NCI-H146 treated with DMSO at 0.1 percent for 48 hours (cell line): ENCODE data around the gene CLEC14A.

Source experiments
- DNase-seq: peaks from one replicate; lab custom pipeline; 2025; ENCODE audit not compliant: unreplicated experiment; lab: John Stamatoyannopoulos, UW

CLEC14A gene

DNA sequence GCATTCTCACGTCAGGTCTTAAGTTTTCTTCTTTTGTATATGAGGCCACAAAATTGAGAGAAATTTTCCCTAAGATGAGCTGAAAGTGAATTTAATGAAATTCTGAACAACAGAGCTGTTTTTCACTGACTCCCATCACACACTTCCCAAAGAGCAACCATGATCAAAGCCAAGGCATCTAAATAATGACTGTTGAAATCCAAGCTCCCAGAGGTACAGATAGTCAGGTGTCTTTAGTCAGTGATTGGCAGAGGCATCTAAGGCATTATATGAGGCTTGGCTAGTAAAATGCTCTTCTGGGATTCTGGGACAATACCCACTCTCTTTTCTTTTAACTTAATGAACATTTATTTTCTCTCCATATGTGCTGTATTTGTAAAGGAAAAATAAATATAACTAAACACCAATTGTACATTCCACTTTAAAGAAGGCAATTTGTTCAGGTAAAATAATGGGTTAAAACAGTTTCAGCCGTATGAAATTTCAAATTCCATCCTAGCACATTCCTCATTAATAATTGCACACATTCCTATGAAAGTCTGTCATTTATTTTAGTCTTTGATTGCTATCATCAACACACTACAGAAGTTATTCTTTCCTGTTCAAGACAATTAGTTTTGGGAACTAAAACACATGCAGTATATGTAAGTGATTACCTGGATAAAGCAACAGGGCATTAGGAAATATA lies 49.1 kb downstream of the CLEC14A start:
- no peak for DNase-seq

DNA sequence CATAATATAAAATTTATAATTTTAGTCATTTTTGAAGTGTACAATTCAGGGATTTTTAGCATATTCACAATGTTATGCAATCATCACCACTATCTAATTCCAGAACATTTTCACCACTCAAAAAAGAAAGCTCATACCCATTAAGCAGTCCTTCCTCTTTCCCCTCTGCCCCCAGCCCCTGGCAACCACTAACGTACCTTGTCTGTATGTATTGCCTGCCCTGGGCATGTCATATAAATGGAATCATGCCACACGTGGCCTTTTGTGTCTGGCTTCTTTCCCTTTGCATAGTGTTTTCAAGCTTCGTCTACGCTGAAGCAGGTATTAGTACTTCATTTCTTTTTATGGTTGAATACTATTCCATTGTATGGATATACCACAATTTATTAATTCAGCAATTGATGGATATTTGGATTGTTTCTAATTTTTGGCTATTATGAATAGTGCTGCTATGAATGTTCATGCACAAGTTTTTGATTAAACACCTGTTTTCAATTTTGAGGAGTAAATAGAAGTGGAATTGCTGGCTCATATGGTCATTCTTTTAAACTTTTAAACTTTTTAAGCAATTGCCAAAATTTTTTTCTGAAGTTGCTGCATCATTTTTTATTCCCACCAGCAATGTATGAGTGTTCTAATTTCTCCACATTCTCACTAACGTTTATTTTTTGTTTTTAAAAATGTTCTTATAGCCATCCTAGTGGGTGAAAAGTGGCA lies 49.8 kb downstream of the CLEC14A start:
- no peak for DNase-seq

DNA sequence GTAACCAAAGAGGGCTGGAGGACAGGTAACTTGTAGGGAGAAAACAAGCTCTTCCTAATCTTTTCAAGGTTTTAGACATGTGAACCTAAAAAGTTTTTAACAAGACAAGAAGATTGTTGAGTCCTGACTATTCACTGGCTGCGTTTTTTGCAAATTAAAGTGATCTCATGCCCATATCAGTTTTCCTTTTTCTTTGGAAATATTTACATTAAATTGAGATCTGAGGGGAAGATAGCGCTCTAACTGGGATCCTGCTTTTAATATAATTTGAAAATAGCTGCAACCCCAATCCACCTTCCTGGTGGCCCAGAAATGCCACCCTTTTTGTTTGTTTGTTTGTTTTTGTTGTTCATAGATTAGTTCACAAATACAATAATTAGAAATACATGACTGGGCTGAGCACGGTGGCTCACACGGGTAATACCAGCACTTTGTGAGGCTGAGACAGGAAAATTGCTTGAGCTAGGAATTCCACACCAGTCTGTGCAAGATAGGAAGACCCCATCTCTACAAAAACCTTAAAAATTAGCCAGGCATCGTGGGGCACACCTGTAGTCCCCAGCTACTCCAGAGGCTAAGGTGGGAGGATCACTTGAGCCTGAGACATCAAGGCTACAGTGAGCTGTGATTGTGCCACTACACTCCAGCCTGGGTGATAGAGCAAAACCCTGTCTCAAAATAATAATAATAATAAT lies 50.6 kb downstream of the CLEC14A start:
- DNase-seq = no peak

- DNase-seq = no peak
Measured at GRCh38 chr14:38204719-38205115, 51.2 kb downstream of the CLEC14A start.
